ENCODE measurements around the gene LARGE1.

The LARGE1 gene

DNA sequence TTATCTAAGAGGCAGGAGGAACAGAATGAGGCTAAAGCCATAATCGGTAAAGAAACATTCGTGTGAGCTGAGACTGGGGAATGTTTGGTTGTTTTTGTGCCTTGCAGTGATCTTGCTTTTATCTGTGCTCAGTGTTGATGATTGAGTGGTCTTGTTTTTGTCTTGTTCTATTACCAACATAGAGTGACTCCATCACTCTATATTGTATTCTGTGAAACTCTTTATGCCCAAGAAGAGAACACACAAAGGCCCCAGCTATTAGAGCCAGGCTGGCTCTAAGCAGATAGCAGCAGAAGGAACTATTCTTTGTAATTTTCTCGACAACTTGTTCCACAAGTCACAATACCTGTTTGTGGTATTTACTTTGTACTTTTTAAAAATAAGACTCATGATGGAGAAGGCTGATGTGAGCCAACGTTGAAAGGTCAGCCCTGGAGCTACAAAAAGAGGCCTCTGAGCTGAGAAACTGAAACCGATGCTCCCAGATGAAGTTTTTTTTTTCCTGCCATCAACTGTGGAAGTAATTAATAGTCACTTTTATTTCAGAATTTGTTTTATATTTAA, 68.4 kb downstream of the LARGE1 start:
- no peak for DNase-seq

DNA sequence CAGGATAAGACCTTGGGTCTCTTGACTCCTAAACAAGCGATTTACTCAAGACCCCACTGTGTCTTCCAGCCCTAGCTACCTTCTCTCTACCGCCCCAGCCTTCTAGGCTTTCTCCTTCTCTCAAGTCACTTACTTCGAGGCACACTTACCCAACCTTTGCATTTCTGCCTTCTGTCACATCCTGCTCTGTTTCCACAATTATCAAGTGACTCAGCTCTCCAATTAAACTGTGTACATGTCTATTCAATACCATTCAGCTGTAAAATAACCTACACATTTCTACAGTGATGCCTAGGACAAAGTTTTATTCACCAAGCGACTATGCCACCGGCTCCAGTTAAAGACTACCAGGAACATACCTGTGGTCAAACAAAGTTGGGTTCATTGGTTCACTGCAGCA, 69.0 kb downstream of the LARGE1 start:
- no peak for DNase-seq

DNA sequence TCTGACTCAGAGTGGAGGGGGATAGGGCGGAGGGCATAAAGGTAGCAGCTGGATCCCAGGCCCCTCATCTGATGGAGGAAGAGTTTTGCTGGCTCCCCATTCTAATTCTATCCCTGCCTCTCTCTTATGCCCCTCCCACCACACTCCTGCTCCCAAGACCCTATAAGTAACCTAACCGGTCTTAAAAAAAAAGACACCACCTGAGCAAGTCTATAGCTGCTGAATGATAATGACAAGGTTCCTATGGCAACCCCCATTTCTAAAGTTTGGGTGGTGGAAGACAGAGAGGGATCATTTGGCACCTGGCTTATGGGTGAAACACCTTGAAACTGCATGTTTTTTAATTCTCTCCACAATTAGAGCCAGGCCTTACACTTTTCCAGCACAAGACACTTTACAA, 69.6 kb downstream of the LARGE1 start:
- no peak for DNase-seq

DNA sequence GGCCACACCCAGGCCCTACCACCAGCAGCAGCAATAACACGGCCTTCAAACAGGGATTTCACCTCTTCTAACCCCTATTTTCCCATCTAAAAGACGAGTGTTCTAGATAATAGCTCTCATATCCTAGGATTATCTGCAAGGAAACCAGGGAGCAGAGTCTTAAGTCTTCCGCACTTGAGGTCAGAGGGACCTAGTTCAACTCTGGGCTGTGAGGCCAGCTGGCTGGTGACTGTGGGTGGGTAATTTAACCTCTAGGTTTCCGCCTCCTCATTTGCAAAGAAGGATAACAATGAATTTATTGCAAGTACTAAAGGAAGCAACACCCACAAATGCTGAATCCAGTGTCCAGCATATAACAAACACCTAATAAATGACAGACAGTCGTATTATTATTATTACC, 70.1 kb downstream of the LARGE1 start:
- no peak for DNase-seq

DNA sequence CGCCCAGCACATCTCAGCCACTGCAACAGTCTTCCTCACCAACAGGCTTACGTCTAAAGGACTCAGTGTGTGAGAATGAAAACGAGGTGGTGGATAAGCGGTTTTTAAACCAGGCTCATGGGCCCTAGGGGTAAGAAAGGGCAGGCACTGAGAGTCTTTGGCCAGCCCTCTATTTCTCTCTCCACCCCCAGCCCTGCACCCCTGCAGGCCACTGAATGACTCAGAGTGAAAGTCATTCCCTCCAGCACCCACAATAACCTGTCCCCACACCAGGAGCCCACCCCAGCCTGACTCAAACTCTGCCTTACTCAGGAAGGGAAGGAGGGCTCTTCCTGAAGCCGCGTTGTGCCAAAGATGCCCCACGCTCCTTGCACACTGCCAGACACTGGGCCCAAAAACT, 72.0 kb downstream of the LARGE1 start:
- DNase-seq, result no peak

DNA sequence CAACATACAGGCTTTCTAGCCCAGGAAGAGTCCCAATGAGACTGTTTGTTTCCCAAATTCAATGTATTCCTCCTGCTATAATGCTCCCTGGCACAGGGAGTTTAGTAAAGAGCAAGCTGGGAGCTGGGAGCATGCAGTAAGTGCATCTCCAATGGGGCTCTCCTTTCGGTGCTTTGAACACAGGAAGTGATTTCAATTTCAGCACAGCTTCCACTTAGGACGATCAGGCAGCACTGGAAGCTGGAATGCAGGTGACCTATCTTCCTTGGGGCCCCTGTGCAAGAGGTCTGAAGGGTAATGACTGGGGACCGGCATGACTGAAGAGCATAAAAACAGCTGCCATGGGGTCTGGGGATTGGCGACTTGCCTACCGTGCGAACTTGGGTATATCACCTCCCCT, 76.0 kb downstream of the LARGE1 start:
- DNase-seq, result no peak

DNA sequence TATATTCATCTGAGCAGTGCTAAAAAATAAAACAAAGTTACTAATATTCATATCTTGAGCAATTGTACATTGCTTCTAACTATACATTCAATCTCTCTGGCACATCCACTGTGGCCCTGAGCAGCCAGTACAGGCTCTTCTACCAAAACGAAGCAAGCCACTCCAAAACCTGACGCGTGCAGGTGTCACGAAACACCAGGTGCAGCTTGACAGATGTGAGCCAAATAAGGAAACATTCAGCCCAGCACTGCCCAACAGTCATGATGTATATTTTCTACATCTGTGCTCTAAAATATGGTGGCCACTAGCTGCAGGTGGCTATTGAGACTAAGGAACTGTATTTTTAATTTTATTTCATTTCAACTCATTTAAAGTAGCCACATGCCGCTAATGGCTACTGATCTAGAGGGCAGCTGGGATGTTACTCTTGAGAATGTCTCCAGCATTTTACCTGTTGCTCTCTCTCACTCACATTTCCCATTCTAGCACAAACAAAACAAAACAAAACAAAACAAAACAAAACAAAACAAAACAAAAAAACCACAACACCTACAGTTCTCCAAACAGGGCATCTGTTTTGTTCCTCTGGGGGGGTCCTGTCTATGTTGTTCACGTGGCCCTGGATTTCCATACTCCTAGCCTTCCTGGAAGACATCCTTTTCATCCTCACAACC, 77.7 kb downstream of the LARGE1 start:
- peak; percentile 14 for DNase-seq

DNA sequence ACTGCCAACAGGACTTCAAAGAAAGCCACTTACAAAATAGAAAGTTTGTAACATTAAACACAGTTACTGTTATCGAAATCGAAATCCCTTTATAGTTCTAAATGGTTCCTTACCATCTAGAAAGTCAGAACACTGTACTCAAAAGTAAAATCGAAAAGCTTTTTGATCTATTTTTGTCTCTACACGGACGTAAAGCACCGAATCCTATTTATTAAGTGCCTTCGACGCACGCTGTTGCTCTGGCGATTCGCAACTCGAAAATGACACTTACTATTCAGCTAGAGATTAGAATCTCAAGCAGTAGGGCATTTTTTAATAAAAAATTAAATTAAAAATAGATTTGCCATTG, 78.3 kb downstream of the LARGE1 start:
- no peak for DNase-seq

DNA sequence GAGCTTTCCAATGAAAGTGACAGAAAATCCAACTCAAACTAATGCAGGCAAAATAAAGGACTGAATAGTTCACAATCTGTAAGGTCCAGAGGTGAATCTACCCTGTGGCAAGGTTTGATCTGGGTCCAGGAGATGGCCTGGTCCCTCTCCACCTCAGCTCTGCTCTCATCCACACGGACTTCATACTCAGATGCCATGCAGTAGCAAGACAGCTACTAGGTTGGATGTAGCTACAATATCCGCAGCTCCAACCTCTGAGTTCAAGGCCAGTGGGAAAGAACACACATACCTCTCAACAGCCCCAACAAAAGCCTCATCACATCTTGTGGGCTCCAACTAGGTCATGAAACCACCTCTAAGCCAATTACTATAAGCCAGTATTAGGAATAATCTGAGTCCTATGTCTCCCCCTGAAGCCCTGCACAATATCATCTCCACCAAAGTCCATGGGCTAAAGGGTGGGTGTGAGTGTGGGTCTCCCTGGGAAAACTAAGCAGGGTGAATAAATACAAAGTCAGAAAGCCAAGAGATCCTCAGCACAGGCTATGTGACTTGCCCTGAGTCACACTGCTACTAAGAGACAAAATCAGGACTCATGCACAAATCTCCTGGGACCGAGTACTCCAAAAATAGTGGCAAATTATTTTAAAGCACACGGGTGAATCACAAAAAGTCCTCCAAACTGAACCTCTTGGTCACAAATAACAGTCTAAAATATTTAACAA, 78.8 kb downstream of the LARGE1 start:
- no peak for DNase-seq

DNA sequence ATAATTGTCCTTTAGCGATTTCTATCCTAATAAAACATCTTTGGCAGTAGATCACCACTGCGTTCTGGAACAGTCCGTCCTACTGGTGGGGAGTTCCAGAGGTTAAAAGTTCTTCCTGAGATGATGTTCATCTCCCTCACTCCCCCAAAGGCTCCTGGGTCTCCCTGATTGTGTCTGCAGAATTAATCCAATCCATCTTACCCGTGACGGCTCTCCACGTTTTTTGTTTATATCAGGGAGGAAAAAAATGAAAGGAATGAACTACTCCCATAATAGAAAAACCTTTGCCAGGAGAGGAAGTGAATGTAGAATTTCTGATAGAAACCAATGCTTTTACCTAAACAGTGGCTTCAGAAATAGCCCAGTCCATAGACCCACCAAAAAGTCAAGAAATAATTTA, 81.6 kb downstream of the LARGE1 start:
- no peak for DNase-seq

DNA sequence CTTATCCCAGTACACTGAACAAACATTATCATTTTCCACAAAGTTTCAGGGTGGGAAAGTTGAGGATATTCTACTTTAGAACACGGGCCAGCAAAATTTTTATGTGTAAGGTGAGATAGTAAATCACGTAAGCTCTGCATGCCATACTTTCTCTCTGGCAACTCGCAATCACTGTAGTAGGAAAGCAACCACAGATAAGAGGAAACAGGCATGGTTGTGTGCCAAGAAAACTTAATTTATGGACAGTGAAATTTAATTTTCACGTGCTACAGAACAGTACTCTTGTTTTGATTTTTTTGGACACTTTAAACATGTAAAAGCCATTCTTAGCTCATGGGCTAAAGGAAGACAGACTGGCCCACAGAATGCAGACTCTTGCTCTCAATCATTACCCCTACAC, 82.5 kb downstream of the LARGE1 start:
- DNase-seq, result no peak

DNA sequence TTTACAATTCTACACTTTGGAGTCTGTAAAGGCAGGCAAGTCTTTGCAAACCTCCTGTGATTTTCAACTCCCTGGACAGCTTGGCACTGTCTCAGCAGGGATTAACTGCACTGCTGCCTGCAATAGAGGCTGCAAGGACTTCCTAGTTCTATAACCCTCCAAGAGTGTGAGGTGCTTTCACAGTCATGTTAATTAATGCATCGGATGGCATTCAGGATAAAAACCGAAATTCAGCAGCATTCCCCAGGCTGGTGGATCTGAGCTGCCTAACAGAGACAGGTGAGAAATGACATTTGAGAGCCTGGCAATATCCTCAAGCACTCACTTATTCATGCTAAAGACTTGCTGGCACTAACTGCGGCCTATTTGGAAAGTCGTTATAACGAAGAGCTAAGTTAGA, 85.0 kb downstream of the LARGE1 start:
- no peak for DNase-seq

DNA sequence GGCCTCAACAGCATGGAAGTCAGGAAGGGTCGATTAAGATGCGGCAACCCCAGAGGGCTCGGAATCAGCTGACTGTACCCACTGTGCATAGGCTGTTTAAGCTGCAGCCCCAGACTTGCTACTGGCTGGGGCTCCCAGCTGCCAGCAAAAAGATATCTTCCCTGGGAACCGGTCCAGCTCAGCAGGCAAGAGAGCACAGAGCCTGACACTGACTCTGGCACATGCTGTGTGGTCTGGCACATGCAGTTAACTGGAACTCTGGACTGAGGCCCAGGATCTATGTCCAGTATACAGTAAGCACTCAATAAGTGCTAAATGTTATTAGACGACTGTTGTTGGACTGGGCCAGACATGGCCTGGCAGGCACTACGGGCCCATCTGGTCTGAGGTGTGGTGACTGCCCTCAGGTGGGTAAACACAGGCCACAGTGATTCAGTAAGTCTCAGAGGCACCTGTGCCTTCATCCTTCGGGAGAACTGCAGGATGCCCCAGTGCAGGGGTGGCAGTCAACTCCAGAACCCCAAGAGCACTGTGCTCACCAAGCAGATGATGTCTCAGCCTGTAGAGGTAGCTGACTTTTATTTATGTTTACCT, 87.6 kb downstream of the LARGE1 start:
- no peak for DNase-seq

DNA sequence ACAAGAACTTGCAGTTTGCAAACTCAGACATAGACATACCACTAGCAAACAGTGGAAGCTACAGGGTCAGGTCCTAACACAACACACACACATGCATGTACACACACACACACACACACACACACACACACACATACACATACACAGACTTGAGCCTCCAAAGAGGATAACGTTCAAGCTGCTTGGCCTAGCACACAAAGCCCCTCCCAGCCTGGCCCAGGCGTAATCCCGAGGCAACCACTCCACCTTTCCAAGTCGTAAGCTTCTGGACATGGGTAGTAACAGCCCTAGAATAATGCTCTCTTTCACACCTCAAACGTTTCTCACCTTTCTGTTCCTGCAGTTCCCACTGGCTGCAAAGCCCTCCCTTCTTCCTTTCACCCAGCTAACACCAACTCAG, 88.6 kb downstream of the LARGE1 start:
- DNase-seq, result no peak

DNA sequence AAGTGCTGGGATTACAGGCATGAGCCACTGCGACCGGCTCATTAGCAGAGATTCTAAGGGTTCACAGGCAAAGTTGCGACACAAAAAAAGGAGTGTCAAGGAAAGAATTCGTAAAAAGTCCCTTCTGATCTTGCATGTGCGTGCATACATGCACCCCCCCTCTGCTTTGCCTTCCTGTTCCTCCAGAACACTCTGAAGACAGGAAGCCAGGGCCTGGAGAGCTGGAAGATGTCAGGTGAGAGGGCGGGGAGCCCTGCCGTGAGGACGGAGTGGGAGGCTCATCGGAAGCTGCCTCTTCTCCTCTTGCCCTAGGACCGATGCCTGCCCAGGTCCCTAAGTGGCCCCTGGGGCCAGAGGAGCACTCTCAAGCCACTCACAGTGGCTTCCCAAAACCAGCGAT, 89.1 kb downstream of the LARGE1 start:
- no peak for DNase-seq

DNA sequence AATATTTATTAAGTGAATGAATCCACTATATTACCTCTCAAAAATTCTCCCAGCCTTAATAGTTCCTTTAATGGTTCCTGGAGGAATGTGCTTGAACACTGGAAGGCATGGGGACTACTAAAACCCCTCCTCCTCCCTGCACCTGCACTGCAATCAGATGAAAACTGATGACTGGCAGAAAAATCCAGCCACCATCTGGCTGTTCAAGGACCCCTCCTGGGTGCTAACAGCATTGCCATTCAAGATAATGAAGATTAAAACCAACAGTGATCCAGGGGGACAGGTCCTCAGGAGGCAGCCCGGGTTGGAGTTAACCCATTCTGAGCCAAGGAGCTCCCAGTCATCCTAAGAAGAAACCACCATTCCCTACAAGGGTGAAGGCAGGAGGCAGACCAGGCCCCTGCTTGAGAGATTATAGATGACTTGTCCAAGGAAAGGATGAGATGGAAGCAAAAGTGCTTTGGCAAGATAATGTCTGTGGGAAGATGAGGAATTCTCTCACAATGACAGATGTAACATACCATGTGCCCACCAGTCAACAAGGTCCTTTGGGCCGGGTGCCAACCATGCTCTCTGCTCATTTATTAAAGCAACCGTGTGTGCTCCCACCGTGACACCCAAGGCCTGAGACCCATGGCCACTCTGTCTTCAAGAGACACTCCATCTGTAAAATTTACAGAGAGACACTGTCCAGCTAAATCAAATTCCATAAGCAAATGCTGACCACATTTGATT, 90.6 kb downstream of the LARGE1 start:
- DNase-seq, result peak; percentile 35

DNA sequence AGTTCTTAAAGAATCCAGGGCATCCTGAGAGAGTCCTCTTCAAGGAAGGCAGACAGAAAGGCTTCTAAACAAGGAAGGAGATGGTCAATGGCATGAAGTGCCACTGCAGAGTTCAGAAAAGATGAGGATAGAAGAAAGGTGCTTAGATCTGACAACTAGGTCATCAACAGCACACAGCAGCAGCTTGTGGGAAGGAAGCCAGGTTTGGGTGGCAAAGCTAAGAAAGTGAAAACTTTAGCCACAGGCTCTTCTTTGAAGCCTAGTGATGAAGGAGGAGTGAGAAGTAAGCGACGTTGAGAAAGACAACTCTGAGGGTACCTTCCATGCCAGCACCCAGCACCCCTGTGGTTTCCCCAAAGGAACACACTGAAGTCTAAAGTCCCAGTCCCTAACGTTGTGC, 92.0 kb downstream of the LARGE1 start:
- no peak for DNase-seq

DNA sequence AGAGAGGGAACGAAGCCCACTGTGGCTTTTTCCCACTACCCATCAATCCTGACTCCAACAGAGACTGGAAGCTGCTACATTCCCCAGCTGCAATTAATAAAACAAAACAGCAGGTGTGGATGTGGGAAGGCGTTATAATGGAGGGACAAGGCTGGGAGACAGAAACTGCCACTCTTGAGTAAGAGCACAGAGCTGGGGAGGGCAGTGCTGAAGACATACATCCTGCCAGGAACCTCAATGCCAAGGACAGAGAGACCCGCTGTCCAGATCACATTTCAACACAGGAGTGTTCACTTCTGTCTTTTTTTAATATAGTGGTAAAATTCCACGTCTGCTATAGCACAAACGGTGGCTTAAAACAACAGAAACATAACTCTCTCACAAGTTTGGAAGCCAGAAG, 94.5 kb downstream of the LARGE1 start:
- no peak for DNase-seq

DNA sequence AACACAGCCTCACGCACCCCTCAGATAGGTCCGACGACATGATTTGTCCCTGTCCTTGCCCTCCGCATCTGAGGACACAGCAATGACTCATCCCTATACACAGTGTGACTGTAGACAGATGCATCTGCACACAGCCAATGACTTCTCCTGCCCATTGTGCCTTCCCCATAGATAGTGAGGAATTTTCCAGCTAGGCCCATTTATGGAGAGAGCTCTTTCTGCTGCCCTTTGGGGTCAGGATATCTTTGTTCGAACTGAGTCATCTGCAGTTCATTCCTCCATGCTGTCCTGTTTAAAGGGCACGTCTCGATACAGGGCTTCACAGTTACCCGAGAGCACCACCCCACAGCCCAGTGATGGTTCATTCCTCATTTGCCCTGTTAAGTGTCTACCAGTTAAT, 96.7 kb downstream of the LARGE1 start:
- no peak for DNase-seq

DNA sequence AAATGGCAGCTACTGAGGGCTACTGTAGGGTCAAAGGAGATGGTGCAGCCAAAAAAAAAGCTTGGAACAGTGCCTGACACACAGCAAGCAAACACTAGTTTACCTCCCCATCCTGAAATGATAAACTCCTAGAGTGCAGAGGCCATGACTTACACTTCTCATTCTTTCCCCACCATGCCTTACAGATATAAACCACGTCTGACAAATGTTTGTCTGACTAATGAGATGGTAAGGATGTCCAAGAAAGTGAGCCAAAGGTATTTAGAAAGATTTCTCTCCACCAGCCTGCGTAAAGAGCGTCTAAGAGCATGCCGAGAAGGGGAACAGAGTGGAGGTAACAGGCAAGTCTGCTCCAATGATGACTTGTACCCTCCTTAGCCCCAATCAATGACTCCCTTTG, 99.0 kb downstream of the LARGE1 start:
- DNase-seq, result no peak

DNA sequence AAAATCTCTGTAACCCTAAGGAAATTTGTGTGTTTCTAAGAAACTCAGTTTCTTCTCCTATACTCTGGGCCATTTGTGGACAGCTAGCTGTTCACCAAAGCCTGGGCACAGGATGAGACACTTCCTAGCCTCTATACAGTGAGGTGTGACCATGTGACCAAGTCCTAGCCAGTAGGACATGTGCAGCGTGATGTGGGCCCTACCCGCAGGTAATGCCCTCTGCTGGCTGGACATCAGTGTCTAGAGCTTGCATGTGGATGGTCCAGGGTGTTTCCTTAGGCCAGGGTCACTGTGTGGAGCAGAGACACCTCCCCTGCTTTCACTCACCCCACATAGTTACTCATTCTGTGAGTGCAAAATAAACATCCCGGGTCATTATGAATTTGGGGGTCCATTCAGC, 100.5 kb downstream of the LARGE1 start:
- no peak for DNase-seq

DNA sequence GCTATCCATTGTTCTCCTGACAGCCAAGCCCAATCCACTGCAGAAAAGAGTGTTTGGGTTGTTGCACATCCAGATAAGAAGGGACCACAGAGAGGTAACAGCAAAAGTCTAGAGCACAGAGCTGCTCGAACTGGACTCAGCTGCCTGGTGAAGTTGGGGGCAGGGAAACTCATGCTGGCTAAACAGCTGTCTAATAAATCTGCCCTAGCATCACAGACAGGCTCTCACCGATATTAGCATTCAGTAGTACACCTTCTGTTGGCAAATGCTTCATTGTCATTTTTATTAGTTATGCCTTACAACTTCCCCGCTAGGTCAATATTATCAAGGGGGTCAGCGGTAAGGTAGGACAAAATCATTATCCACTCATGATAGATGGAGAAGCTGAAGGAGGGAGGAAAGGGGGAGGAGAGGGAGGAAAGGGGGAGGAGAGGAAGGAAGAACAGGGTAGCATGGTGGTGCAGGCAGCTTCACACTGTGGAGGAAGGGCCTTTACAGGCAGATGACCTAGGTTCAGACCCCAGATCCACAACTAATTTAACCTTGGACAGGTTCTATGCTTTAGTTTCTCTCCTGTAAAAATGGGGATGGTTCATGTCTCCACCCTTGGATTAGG, 102.7 kb downstream of the LARGE1 start:
- no peak for DNase-seq

DNA sequence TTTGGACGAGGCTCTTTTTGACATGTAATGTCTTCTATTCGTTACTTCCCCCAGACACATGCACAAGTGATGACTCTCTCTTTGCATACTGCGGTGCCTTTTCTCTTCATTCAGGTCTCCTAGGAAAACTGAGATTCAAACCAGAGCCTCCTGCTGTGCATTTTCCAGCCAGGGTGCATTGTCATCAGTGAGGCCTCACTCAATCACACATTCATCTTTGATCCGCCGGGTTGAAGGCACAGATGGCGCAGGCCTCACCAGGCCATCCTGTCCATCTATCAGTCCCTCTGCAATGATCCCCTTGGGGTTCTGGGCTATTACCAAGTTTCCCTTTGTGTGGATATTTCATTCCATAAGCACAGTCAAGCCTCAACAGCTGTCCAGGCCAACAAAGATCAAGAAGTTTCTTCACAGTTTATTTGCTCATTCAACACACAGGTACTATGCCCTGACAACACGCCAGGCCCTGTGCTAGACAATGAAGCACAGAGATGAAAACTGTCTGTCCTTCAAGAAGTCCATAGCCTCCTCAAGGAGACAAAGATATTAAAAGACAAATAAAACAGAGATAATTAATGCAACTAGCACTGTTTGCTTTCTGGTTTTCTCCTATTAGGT, 107.8 kb downstream of the LARGE1 start:
- DNase-seq, result no peak

All from NCI-H1436 (cell line).